ENCODE measurements around the gene BCOR.

- TF ChIP-seq, protein P1, sequence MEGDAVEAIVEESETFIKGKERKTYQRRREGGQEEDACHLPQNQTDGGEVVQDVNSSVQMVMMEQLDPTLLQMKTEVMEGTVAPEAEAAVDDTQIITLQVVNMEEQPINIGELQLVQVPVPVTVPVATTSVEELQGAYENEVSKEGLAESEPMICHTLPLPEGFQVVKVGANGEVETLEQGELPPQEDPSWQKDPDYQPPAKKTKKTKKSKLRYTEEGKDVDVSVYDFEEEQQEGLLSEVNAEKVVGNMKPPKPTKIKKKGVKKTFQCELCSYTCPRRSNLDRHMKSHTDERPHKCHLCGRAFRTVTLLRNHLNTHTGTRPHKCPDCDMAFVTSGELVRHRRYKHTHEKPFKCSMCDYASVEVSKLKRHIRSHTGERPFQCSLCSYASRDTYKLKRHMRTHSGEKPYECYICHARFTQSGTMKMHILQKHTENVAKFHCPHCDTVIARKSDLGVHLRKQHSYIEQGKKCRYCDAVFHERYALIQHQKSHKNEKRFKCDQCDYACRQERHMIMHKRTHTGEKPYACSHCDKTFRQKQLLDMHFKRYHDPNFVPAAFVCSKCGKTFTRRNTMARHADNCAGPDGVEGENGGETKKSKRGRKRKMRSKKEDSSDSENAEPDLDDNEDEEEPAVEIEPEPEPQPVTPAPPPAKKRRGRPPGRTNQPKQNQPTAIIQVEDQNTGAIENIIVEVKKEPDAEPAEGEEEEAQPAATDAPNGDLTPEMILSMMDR (IDR thresholded peaks at IDR 0.05): no peak
- peak in 1 of 2 donors; percentile 50 for TF ChIP-seq POLR2A (IDR thresholded peaks at IDR 0.05)
These were observed 701 bp upstream of the BCOR start for GRCh38 chrX:40098264-40099054.
